Transverse colon (tissue), 4 donors: ENCODE data around the gene ANKRD62. TPM values are rescaled to one million over a fixed set of nuclear protein-coding genes. Genes with fewer than 3 reads are reported as not detected.
A peak's percentile ranks its signal among the peaks of the same experiment; 100 is the strongest.

Experiments
- DNase-seq: peaks from one replicate; pipeline ENCODE4 v3.0.0-alpha.2; 2019
- H3K27ac ChIP-seq, 4 donors: fragments of 200-600 bp; sonication (generic); 2 replicates each; pipeline ENCODE4 v1.5.1; 2016 to 2018; ENCODE audit warnings: inconsistent platforms in 4 of 4
- H3K27me3 ChIP-seq: fragments of 200-600 bp; sonication (generic); 2 replicates; pipeline ENCODE4 v1.5.1; 2017; ENCODE audit warnings: inconsistent platforms
- H3K36me3 ChIP-seq, 4 donors: fragments of 200-600 bp; sonication (generic); 2 replicates each; pipeline ENCODE4 v1.5.1; 2017 to 2019; ENCODE audit warnings: inconsistent platforms in 4 of 4
- H3K4me1 ChIP-seq, 4 donors: fragments of 200-600 bp; sonication (generic); 2 replicates each; pipeline ENCODE4 v1.5.1; 2017 to 2020; ENCODE audit warnings: inconsistent platforms in 4 of 4
- H3K4me3 ChIP-seq, 4 donors: fragments of 200-600 bp; sonication (generic); 1 replicate in 1 of 4; 2 replicates in 3 of 4; pipeline versions ENCODE4 v1.5.1 to v1.6.1; 2017 to 2019; ENCODE audit warnings: inconsistent platforms in 4 of 4
- H3K9me3 ChIP-seq, 2 donors: fragments of 200-600 bp; sonication (generic); 2 replicates each; pipeline ENCODE4 v1.5.1; 2017 to 2019; ENCODE audit warnings: inconsistent platforms in 2 of 2
- CTCF ChIP-seq, 5 experiments: fragments of 200-600 bp in 3 of 5; fragments of 450-650 bp in 2 of 5; sonication (generic) in 3 of 5; IDR thresholded peaks; 1 replicate in 2 of 5; 2 replicates in 3 of 5; pipeline ENCODE4 v1.5.1; 2016 to 2017; ENCODE audit warnings: antibody characterized with exemption in 5 of 5, inconsistent platforms in 3 of 5, mild to moderate bottlenecking in 2 of 5, moderate library complexity in 1 of 5
- EP300 ChIP-seq: sonication (generic); formaldehyde crosslinking; IDR thresholded peaks from one replicate; pipeline ENCODE4 v1.6.1; 2017; ENCODE audit warnings: antibody characterized with exemption, low read depth
- POLR2A ChIP-seq: fragments of 450-650 bp; IDR thresholded peaks from one replicate; pipeline ENCODE4 v1.6.1; 2016; ENCODE audit warnings: antibody characterized with exemption, mild to moderate bottlenecking, moderate library complexity
- POLR2AphosphoS5 ChIP-seq, 3 donors: sonication (generic); formaldehyde crosslinking; IDR thresholded peaks; one replicate each; pipeline ENCODE4 v1.6.1; 2016; ENCODE audit warnings: antibody characterized with exemption in 3 of 3
- WGBS, 2 donors: methylation state at CpG; one replicate each; pipeline ENCODE4 v1.1.5; 2018; ENCODE audit warnings: low coverage in 1 of 2; 5-methylcytosine and 5-hydroxymethylcytosine counted together
- in situ Hi-C, 4 donors: fragments of 200-750 bp; cut with MboI; loops; one replicate each; pipeline versions ENCODE4 v1.15.0 to v1.15.1; 2017; ENCODE audit warnings: low sequenced_read_pairs in 3 of 4, low pct_ligation_motif_present in 1 of 4, low pct_unique_long_range_greater_than_20kb in 1 of 4
- intact Hi-C: fragments of 100-400 bp; cut with DNase I; formaldehyde crosslinking; loops from one replicate; pipeline ENCODE4 v1.15.1; 2023; ENCODE audit warnings: low total_unique reads
- total RNA-seq, 4 donors: library from RNA; depleted of rRNA; stranded (reverse); fragments of >200 nt; gene quantifications; one replicate each; pipeline ENCODE4 v1.1.0, GENCODE V29; 2016

Gene ANKRD62
- total RNA-seq, 4 donors from 2014 or later, result 0.20 to 1.4 (median 0.32) TPM; not detected in 1

GRCh38 chr18:12088731-12089375, 4.8 kb upstream of the ANKRD62 start:
- intact Hi-C loops, result no loop called here
- no peak overlapping the region for H3K4me3 ChIP-seq
- peaks cover 0 to 13% (median 7%) of the 10 kb centered on the region in 4 donors for H3K4me1 ChIP-seq
- WGBS, 2 donors, result 78 to 100% methylated on average over 1 to 5 of the region's 5 CpGs
- no peak overlapping the region for H3K27ac ChIP-seq
- H3K36me3 ChIP-seq, result no peaks in the 10 kb centered on the region
- H3K9me3 ChIP-seq, result no peaks in the 10 kb centered on the region
- no peak for DNase-seq
- in situ Hi-C loops, result no loop called here
- H3K27me3 ChIP-seq, result no peaks in the 10 kb centered on the region
- TF ChIP-seq EP300, result no peak
- no peak for TF ChIP-seq POLR2AphosphoS5 (IDR thresholded peaks at IDR 0.05)
- TF ChIP-seq POLR2A, result no peak
- TF ChIP-seq CTCF (IDR thresholded peaks at IDR 0.05), result no peak

GRCh38 chr18:12091538-12092141, 2.0 kb upstream of the ANKRD62 start:
- 80% methylated on average over 9 of the region's 9 CpGs; no CpG with 5 or more reads in 1 of the 2 donors for WGBS, 2 donors

GRCh38 chr18:12092398-12093229, 1.0 kb upstream of the ANKRD62 start:
- Histone ChIP-seq H3K36me3 (no peaks in the 10 kb centered on the region), H3K9me3 (no peaks in the 10 kb centered on the region), H3K4me3 (no peak overlapping the region), H3K27me3 (no peaks in the 10 kb centered on the region), H3K27ac (no peak overlapping the region), H3K4me1 (no peaks in the 10 kb centered on the region)
- in situ Hi-C loops (loop anchor here in 2 of 4 donors (10.0 kb wide), 2 partner anchors 142 to 152 kb away; no protein-coding TSS in a partner anchor), intact Hi-C loops (no loop called here)
- peak; percentile 63 for DNase-seq
- TF ChIP-seq CTCF (IDR thresholded peaks at IDR 0.05), result peak; percentile 29 to 68 (median 46)
- TF ChIP-seq POLR2AphosphoS5 (IDR thresholded peaks at IDR 0.05), result no peak
- WGBS, 2 donors, result 57% methylated on average over 17 of the region's 17 CpGs; no CpG with 5 or more reads in 1 of the 2 donors

More at GRCh38 chr18:12091538-12092141, 2.0 kb upstream of the ANKRD62 start:
- no peak for TF ChIP-seq CTCF (IDR thresholded peaks at IDR 0.05)
- no peak for TF ChIP-seq POLR2AphosphoS5 (IDR thresholded peaks at IDR 0.05)
- TF ChIP-seq EP300, result no peak
- no peak for TF ChIP-seq POLR2A
- in situ Hi-C loops (loop anchor here in 2 of 4 donors (10.0 kb wide), 2 partner anchors 143 to 153 kb away; no protein-coding TSS in a partner anchor), intact Hi-C loops (no loop called here)
- Histone ChIP-seq H3K27me3 (no peaks in the 10 kb centered on the region), H3K4me1 (peaks cover 0 to 5% (median 1%) of the 10 kb centered on the region in 4 donors), H3K4me3 (no peak overlapping the region), H3K9me3 (no peaks in the 10 kb centered on the region), H3K36me3 (no peaks in the 10 kb centered on the region), H3K27ac (no peak overlapping the region)
- DNase-seq, result no peak

GRCh38 chr18:12098374-12098773, 4.7 kb downstream of the ANKRD62 start:
- intact Hi-C loops, result no loop called here
- DNase-seq, result no peak
- in situ Hi-C loops, result loop anchor here in 2 of 4 donors (10.0 kb wide), 2 partner anchors 136 to 146 kb away; no protein-coding TSS in a partner anchor
- no peaks in the 10 kb centered on the region for H3K9me3 ChIP-seq
- H3K27ac ChIP-seq, result no peak overlapping the region
- TF ChIP-seq POLR2A (no peak), CTCF (IDR thresholded peaks at IDR 0.05) (no peak), POLR2AphosphoS5 (IDR thresholded peaks at IDR 0.05) (no peak), EP300 (no peak)
- no peaks in the 10 kb centered on the region for H3K36me3 ChIP-seq
- no peak overlapping the region for H3K4me3 ChIP-seq
- no peaks in the 10 kb centered on the region for H3K4me1 ChIP-seq
- WGBS, 2 donors, result 67 to 73% methylated on average over 2 to 5 of the region's 5 CpGs
- H3K27me3 ChIP-seq, result no peaks in the 10 kb centered on the region
